ENCODE results near the gene SLC27A5.

Gene SLC27A5

GRCh38 chr19:58477871-58478270 lies 33.9 kb downstream of the SLC27A5 start:
- no peak for DNase-seq
- Histone ChIP-seq H3K27ac (peak overlapping the region; percentile 90), H3K36me3 (peaks cover 28% of the 10 kb centered on the region), H3K27me3 (ENCODE audit: insufficient read depth, low read depth, severe bottlenecking) (no peaks in the 10 kb centered on the region), H3K4me3 (ENCODE audit: low read depth, low read length) (no peak overlapping the region), H3K9me3 (ENCODE audit: severe bottlenecking) (no peaks in the 10 kb centered on the region)
- no peak for TF ChIP-seq CTCF (IDR thresholded peaks at IDR 0.05; ENCODE audit: low read depth, low read length)

GRCh38 chr19:58477130-58477529 lies 34.7 kb downstream of the SLC27A5 start:
- Histone ChIP-seq H3K27ac (peak overlapping the region; percentile 90), H3K36me3 (peaks cover 36% of the 10 kb centered on the region), H3K9me3 (ENCODE audit: severe bottlenecking) (no peaks in the 10 kb centered on the region), H3K4me3 (ENCODE audit: low read depth, low read length) (peak overlapping the region; percentile 70), H3K27me3 (ENCODE audit: insufficient read depth, low read depth, severe bottlenecking) (no peaks in the 10 kb centered on the region)
- DNase-seq: no peak
- no peak for TF ChIP-seq CTCF (IDR thresholded peaks at IDR 0.05; ENCODE audit: low read depth, low read length)

GRCh38 chr19:58476498-58477015 lies 35.2 kb downstream of the SLC27A5 start:
- no peaks in the 10 kb centered on the region for H3K27me3 ChIP-seq (ENCODE audit: insufficient read depth, low read depth, severe bottlenecking)
- H3K9me3 ChIP-seq (ENCODE audit: severe bottlenecking): no peaks in the 10 kb centered on the region
- no peak for DNase-seq
- H3K36me3 ChIP-seq: peaks cover 40% of the 10 kb centered on the region
- H3K27ac ChIP-seq: peak overlapping the region; percentile 90
- no peak for TF ChIP-seq CTCF (IDR thresholded peaks at IDR 0.05; ENCODE audit: low read depth, low read length)
- peak overlapping the region; percentile 70 for H3K4me3 ChIP-seq (ENCODE audit: low read depth, low read length)

GRCh38 chr19:58475714-58476497 lies 35.9 kb downstream of the SLC27A5 start, which contains the start of gene ZNF446:
ZNF446 (plus strand) TSS chr19:58476352; CDS start chr19:58477219, 867 bp downstream.
- Histone ChIP-seq H3K27ac (peak within 1 kb of the TSS; percentile 90), H3K4me3 (ENCODE audit: low read depth, low read length) (peak within 1 kb of the TSS; percentile 70), H3K9me3 (ENCODE audit: severe bottlenecking) (no peaks in the 10 kb centered on the region), H3K36me3 (peaks cover 35% of the 10 kb centered on the region), H3K27me3 (ENCODE audit: insufficient read depth, low read depth, severe bottlenecking) (no peaks in the 10 kb centered on the region)
- no peak for TF ChIP-seq CTCF (IDR thresholded peaks at IDR 0.05; ENCODE audit: low read depth, low read length)
- peak; percentile 95 for DNase-seq

- no peak for TF ChIP-seq CTCF (IDR thresholded peaks at IDR 0.05; ENCODE audit: low read depth, low read length)
- no peak for DNase-seq
- Histone ChIP-seq H3K4me3 (ENCODE audit: low read depth, low read length) (peak overlapping the region; percentile 70), H3K9me3 (ENCODE audit: severe bottlenecking) (no peaks in the 10 kb centered on the region), H3K36me3 (peaks cover 34% of the 10 kb centered on the region), H3K27ac (peak overlapping the region; percentile 90), H3K27me3 (ENCODE audit: insufficient read depth, low read depth, severe bottlenecking) (no peaks in the 10 kb centered on the region)
These were observed 36.6 kb downstream of the SLC27A5 start for GRCh38 chr19:58474997-58475713.
